Lower lobe of right lung (tissue), 2 donors: ENCODE data around the gene CRY1. TPM values are rescaled to one million over a fixed set of nuclear protein-coding genes. Genes with fewer than 3 reads are reported as not detected.
"Not testable (repeated sequence)": the region's sequence is repeated elsewhere in the genome, so short reads cannot be mapped to it uniquely, and the experiment has no call there.

Source experiments
- ATAC-seq, 2 donors: fragments of 200-7000 bp; cut with Tn5 transposase; one replicate each; pipeline ENCODE4 v1.9.1; 2020 to 2022; ENCODE audit warnings: mild to moderate bottlenecking in 2 of 2, moderate library complexity in 2 of 2
- DNase-seq: peaks from one replicate; pipeline ENCODE4 v3.0.0-alpha.2; 2020
- H3K27ac ChIP-seq: fragments of 200-600 bp; one replicate; pipeline ENCODE4 v1.8.0; 2022
- H3K27me3 ChIP-seq: fragments of 200-600 bp; one replicate; pipeline ENCODE4 v1.8.0; 2022; ENCODE audit warnings: low read depth
- H3K36me3 ChIP-seq: fragments of 200-600 bp; one replicate; pipeline ENCODE4 v1.8.0; 2022; ENCODE audit warnings: mild to moderate bottlenecking
- H3K4me1 ChIP-seq: fragments of 200-600 bp; one replicate; pipeline ENCODE4 v1.8.0; 2022
- H3K4me3 ChIP-seq: fragments of 200-600 bp; one replicate; pipeline ENCODE4 v1.8.0; 2022; ENCODE audit warnings: mild to moderate bottlenecking
- H3K9me3 ChIP-seq: fragments of 200-600 bp; one replicate; pipeline ENCODE4 v1.8.0; 2022
- intact Hi-C: fragments of 100-400 bp; cut with DNase I; formaldehyde crosslinking; loops from one replicate; pipeline ENCODE4 v1.11.0; 2022
- total RNA-seq: library from RNA; stranded (reverse); fragmentation: NEBNext Ultra II Directional; extraction: Animal tissue kit (Norgen Biotek cat#: 25700); gene quantifications from one replicate; pipeline ENCODE4 v1.2.1, GENCODE V29; 2021
- TF ChIP-seq, protein P1 (sequence below): fragments of 200-600 bp; IDR thresholded peaks from one replicate; pipeline ENCODE4 v1.8.0; 2022; ENCODE audit warnings: antibody characterized with exemption, mild to moderate bottlenecking
- donor health status: DM: no; HTN: yes; CAD: no; lungs with severe emphysema.

Gene CRY1
- total RNA-seq, 1 donor from 2014 or later, result 18.8 TPM

DNA sequence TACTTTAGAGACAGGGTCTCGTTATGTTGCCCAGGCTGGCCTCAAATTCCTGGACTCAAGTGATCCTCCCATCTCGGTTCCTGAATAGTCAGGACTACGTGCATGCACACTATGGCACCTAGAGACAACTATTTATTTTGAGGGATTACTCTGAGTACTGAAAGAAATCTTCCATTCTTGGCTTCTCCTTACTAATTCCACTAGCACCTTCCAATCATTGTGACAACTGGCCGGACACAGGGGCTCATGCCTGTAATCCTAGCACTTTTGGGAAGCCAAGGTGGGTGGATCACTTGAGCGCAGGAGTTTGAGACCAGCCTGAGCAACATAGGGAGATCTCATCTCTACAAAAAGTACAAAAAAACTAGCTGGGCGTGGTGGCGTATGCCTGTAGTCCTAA lies 64.3 kb downstream of the CRY1 start:
- TF ChIP-seq, protein P1, sequence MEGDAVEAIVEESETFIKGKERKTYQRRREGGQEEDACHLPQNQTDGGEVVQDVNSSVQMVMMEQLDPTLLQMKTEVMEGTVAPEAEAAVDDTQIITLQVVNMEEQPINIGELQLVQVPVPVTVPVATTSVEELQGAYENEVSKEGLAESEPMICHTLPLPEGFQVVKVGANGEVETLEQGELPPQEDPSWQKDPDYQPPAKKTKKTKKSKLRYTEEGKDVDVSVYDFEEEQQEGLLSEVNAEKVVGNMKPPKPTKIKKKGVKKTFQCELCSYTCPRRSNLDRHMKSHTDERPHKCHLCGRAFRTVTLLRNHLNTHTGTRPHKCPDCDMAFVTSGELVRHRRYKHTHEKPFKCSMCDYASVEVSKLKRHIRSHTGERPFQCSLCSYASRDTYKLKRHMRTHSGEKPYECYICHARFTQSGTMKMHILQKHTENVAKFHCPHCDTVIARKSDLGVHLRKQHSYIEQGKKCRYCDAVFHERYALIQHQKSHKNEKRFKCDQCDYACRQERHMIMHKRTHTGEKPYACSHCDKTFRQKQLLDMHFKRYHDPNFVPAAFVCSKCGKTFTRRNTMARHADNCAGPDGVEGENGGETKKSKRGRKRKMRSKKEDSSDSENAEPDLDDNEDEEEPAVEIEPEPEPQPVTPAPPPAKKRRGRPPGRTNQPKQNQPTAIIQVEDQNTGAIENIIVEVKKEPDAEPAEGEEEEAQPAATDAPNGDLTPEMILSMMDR, result no peak
- no peak for ATAC-seq

GRCh38 chr12:107027636-107028053 lies 65.7 kb downstream of the CRY1 start:
- Histone ChIP-seq H3K4me1 (peaks cover 20% of the 10 kb centered on the region), H3K4me3 (no peak overlapping the region), H3K27me3 (no peaks in the 10 kb centered on the region), H3K36me3 (no peaks in the 10 kb centered on the region), H3K9me3 (no peaks in the 10 kb centered on the region), H3K27ac (peak overlapping the region; percentile 77)
- intact Hi-C loops, result no loop called here
- ATAC-seq, result peak; percentile 95
- TF ChIP-seq, protein P1, result no peak
- DNase-seq, result no peak

More for the DNA sequence above, 64.3 kb downstream of the CRY1 start:
- Histone ChIP-seq H3K27ac (no peak overlapping the region), H3K36me3 (no peaks in the 10 kb centered on the region), H3K9me3 (no peaks in the 10 kb centered on the region), H3K27me3 (no peaks in the 10 kb centered on the region), H3K4me1 (peaks cover 20% of the 10 kb centered on the region), H3K4me3 (no peak overlapping the region)
- intact Hi-C loops, result no loop called here
- DNase-seq, result no peak

DNA sequence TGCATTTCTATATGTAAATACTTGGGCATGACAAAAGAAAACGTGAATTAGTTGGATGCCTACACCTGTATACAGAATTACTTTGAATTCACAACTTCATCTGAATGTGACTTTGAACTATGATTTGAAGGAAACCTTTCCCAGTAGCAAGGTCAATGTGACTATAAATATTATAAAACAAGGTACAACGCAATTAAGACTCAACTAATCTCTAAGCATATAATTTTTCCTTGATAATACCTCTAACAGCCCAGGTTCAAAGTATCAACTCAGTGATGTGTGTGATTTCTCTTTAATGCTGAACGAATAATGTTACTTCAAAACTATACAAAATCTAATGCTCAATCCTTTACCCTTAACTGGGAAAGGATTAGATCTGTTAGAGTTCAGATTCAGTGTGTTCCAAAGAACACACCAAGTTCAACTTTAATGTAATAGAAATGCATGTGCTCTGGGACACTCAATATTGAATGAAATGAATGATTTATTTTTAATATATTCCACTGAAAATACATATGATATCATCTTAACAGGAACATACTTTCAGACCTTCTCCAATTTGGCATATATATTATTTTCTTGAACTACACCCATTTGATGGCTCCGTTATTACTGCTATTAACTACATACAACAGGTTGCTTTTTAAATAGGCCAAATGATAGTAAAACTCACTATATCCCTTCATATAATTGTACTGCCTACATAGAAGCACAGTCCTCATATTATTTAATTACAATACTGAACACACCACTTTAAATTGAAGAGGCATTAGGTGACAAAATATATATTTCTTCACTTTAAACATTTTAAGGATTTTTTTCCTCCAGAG lies 66.3 kb downstream of the CRY1 start:
- Histone ChIP-seq H3K4me3 (no peak overlapping the region), H3K27me3 (no peaks in the 10 kb centered on the region), H3K9me3 (no peaks in the 10 kb centered on the region), H3K36me3 (no peaks in the 10 kb centered on the region), H3K27ac (peak overlapping the region; percentile 77), H3K4me1 (peaks cover 20% of the 10 kb centered on the region)
- peak in 1 of 2 donors; percentile 40 for ATAC-seq
- no peak for DNase-seq
- TF ChIP-seq, protein P1, result no peak
- intact Hi-C loops, result no loop called here

GRCh38 chr12:107026356-107026755 lies 67.0 kb downstream of the CRY1 start:
- ATAC-seq, H3K36me3 ChIP-seq, H3K4me3 ChIP-seq, DNase-seq, intact Hi-C loops, H3K27me3 ChIP-seq, H3K9me3 ChIP-seq: not testable (repeated sequence)
- peak overlapping the region; percentile 77 for H3K27ac ChIP-seq
- H3K4me1 ChIP-seq, result peaks cover 20% of the 10 kb centered on the region

- intact Hi-C loops, result no loop called here
Measured at GRCh38 chr12:107025671-107026070, 67.7 kb downstream of the CRY1 start.

DNA sequence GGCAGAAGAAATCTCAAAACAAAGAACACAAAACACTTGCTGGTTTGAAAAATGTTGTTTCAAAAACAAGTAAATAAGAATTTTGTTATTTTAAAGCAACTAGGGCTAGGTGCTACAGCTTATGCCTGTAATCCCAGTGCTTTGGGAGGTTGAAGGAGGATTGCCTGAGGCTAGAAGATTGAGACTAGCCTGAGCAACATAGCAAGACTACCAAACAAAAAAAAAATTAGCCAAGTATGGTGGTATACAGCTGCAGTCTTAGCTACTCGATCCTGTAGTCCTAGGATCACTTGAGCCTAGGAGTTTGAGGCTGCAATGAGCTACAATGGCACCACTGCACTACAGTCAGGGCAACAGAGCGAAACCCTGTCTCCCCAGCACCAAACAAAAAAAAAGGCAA lies 73.8 kb downstream of the CRY1 start:
- Histone ChIP-seq H3K4me3 (no peak overlapping the region), H3K4me1 (no peaks in the 10 kb centered on the region), H3K27me3 (no peaks in the 10 kb centered on the region), H3K9me3 (no peaks in the 10 kb centered on the region), H3K27ac (no peak overlapping the region), H3K36me3 (peaks cover 13% of the 10 kb centered on the region)
- no peak for ATAC-seq
- DNase-seq, result no peak
- TF ChIP-seq, protein P1, result no peak
- intact Hi-C loops, result no loop called here

More at GRCh38 chr12:107025671-107026070, 67.7 kb downstream of the CRY1 start:
- H3K27ac ChIP-seq, result no peak overlapping the region
- H3K27me3 ChIP-seq, result no peaks in the 10 kb centered on the region
- H3K9me3 ChIP-seq, result no peaks in the 10 kb centered on the region
- H3K4me3 ChIP-seq, result no peak overlapping the region
- ATAC-seq, result no peak
- TF ChIP-seq, protein P1, result no peak
- peaks cover 20% of the 10 kb centered on the region for H3K4me1 ChIP-seq
- DNase-seq, result no peak
- no peaks in the 10 kb centered on the region for H3K36me3 ChIP-seq
